HCT116 (cell line): ENCODE results near the gene DMD.

Experiments
- CTCF ChIP-seq, 3 experiments: fragments of 200-600 bp in 1 of 3; sonication (generic) in 1 of 3; IDR thresholded peaks in 2 of 3; conservative IDR thresholded peaks in 1 of 3; 2 replicates each; pipeline ENCODE4 v1.5.1; 2012 to 2017; ENCODE audit warnings: low read depth in 2 of 3, low read length in 2 of 3, antibody characterized with exemption in 1 of 3, borderline replicate concordance in 1 of 3, control low read depth in 1 of 3, mild to moderate bottlenecking in 1 of 3, mixed read lengths in 1 of 3, mixed run types in 1 of 3, moderate library complexity in 1 of 3; ENCODE audit not compliant: insufficient read depth in 1 of 3
- EZH2 ChIP-seq: fragments of 200-600 bp; sonication (generic); IDR thresholded peaks from 2 replicates; pipeline ENCODE4 v1.6.1; 2017; ENCODE audit warnings: antibody characterized with exemption, mixed run types
- EZH2phosphoT487 ChIP-seq: fragments of 200-600 bp; IDR thresholded peaks from 2 replicates; pipeline ENCODE4 v1.6.1; 2018; ENCODE audit warnings: antibody characterized with exemption, borderline replicate concordance
- FOSL1 ChIP-seq: IDR thresholded peaks from 2 replicates; pipeline ENCODE4 v1.6.1; 2012; ENCODE audit warnings: low read depth
- MAX ChIP-seq: IDR thresholded peaks from 2 replicates; pipeline ENCODE4 v1.6.1; 2012
- POLR2A ChIP-seq: IDR thresholded peaks from 2 replicates; pipeline ENCODE4 v1.7.0; 2011; ENCODE audit warnings: borderline replicate concordance; ENCODE audit not compliant: insufficient read depth, insufficient read length; ENCODE audit errors: extremely low read depth
- POLR2AphosphoS5 ChIP-seq: IDR thresholded peaks from 2 replicates; pipeline ENCODE4 v1.6.1; 2011; ENCODE audit warnings: mild to moderate bottlenecking, low read depth, low read length, moderate library complexity
- REST ChIP-seq: IDR thresholded peaks from 2 replicates; pipeline ENCODE4 v1.6.1; 2012; ENCODE audit warnings: low read depth
- TCF7L2 ChIP-seq: IDR thresholded peaks from 2 replicates; pipeline ENCODE4 v1.7.0; 2011; ENCODE audit warnings: borderline replicate concordance, inconsistent platforms; ENCODE audit not compliant: insufficient read depth, insufficient read length; ENCODE audit errors: extremely low read depth
- YY1 ChIP-seq: IDR thresholded peaks from 2 replicates; pipeline ENCODE4 v1.6.1; 2011; ENCODE audit warnings: low read length, low read depth, moderate library complexity, mild to moderate bottlenecking; ENCODE audit not compliant: insufficient replicate concordance; ENCODE audit errors: extremely low read depth
- ZBTB33 ChIP-seq: IDR thresholded peaks from 2 replicates; pipeline ENCODE4 v1.6.1; 2011; ENCODE audit warnings: mild to moderate bottlenecking, low read length, moderate library complexity; ENCODE audit not compliant: insufficient replicate concordance; ENCODE audit errors: extremely low read depth
- ZFX ChIP-seq: fragments of 450-650 bp; IDR thresholded peaks from 2 replicates; pipeline ENCODE4 v1.6.1; 2017
- ZNF274 ChIP-seq: fragments of 200-500 bp; sonication (Bioruptor generic); IDR thresholded peaks from 2 replicates; pipeline ENCODE4 v1.6.1; 2014; ENCODE audit warnings: mild to moderate bottlenecking, low read depth, low read length, inconsistent platforms
- TF ChIP-seq, protein P1 (sequence below): IDR thresholded peaks from 2 replicates; pipeline ENCODE4 v1.6.1; 2012

GRCh38 chrX:31153475-31154047 lies 2057.8 kb downstream of the DMD start:
- TF ChIP-seq POLR2AphosphoS5: no peak
- TF ChIP-seq MAX: no peak
- no peak for TF ChIP-seq CTCF (IDR thresholded peaks at IDR 0.05 in 2 of 3, conservative IDR thresholded peaks at IDR 0.05 in 1 of 3; ENCODE audit: borderline replicate concordance in 1 of 3, insufficient read depth in 1 of 3, low read depth in 2 of 3, low read length in 2 of 3)
- TF ChIP-seq POLR2A: no peak
- TF ChIP-seq ZNF274: no peak
- no peak for TF ChIP-seq EZH2
- TF ChIP-seq ZFX: no peak
- no peak for TF ChIP-seq YY1
- TF ChIP-seq FOSL1: no peak
- no peak for TF ChIP-seq REST
- TF ChIP-seq, protein P1, sequence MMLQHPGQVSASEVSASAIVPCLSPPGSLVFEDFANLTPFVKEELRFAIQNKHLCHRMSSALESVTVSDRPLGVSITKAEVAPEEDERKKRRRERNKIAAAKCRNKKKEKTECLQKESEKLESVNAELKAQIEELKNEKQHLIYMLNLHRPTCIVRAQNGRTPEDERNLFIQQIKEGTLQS: no peak
- TF ChIP-seq EZH2phosphoT487: no peak
- no peak for TF ChIP-seq ZBTB33
- no peak for TF ChIP-seq TCF7L2
